ENCODE data around the gene ATRIP. TPM values are rescaled to one million over a fixed set of nuclear protein-coding genes. Genes with fewer than 3 reads are reported as not detected.

ATRIP gene
- 10 to 100 TPM in 2 of 3 donors, 1 to 10 TPM in 1; 8.5 to 11.0 (median 10.6) TPM for total RNA-seq
- total RNA-seq (2013) = 12.0 TPM

- Histone ChIP-seq H3K27me3 (ENCODE audit: control insufficient read depth, insufficient read depth, low read length) (no peaks in the 10 kb centered on the region), H3K4me1 (ENCODE audit: control insufficient read depth, insufficient read depth, low read length) (peaks cover 23% of the 10 kb centered on the region), H3K4me3 (ENCODE audit: low read length) (peak within 1 kb of the TSS; percentile 56), H3K36me3 (ENCODE audit: control insufficient read depth, insufficient read depth, low read length) (peaks cover 19% of the 10 kb centered on the region), H3K9me3 (ENCODE audit: control insufficient read depth, insufficient read depth, low read length) (no peaks in the 10 kb centered on the region), H3K27ac (ENCODE audit: low read length) (peak within 1 kb of the TSS; percentile 68)
- Mint-ChIP-seq H3K4me1 (peaks cover 31 to 34% of the 10 kb centered on the region in 2 donors), H3K36me3 (peaks cover 4% of the 10 kb centered on the region), H3K27ac (peak within 1 kb of the TSS; percentile 94 to 95), H3K27me3 (ENCODE audit: low read depth in 2 of 2) (no peaks in the 10 kb centered on the region), H3K4me3 (peak within 1 kb of the TSS; percentile 93), H3K9me3 (no peaks in the 10 kb centered on the region)
- DNase-seq (peak; percentile 90 to 91), ATAC-seq (peak; percentile 97 to 99 (median 99))
- under 1% methylated on average over 91 of the region's 91 CpGs for WGBS (ENCODE audit: insufficient coverage)
- intact Hi-C loops (cut with micrococcal nuclease) = loop anchor here (2.0 kb wide), 1 partner anchor 26 kb away; no protein-coding TSS in a partner anchor
- TF ChIP-seq CTCF (IDR thresholded peaks at IDR 0.05) = peak; percentile 17
Observed at GRCh38 chr3:48446425-48447193, at the start of gene ATRIP. Gene ATRIP, plus strand, starts transcription at chr3:48446737. Its CDS starts 109 bp downstream, at chr3:48446846.

GRCh38 chr3:48397767-48398681 is 48.5 kb upstream of the ATRIP start:
- Mint-ChIP-seq H3K9me3 (no peaks in the 10 kb centered on the region), H3K36me3 (no peaks in the 10 kb centered on the region), H3K27ac (no peak overlapping the region), H3K4me1 (no peaks in the 10 kb centered on the region), H3K4me3 (no peak overlapping the region), H3K27me3 (ENCODE audit: low read depth in 2 of 2) (peaks cover 8 to 16% of the 10 kb centered on the region in 2 donors)
- DNase-seq (peak in 1 of 2 donors; percentile 10), ATAC-seq (no peak)
- H3K36me3 ChIP-seq (ENCODE audit: control insufficient read depth, insufficient read depth, low read length) = no peaks in the 10 kb centered on the region
- TF ChIP-seq CTCF (IDR thresholded peaks at IDR 0.05) = no peak
- intact Hi-C loops (cut with micrococcal nuclease) = no loop called here
- WGBS (ENCODE audit: insufficient coverage) = 84% methylated on average over 9 of the region's 9 CpGs
- H3K27ac ChIP-seq (ENCODE audit: low read length) = no peak overlapping the region
- H3K27me3 ChIP-seq (ENCODE audit: control insufficient read depth, insufficient read depth, low read length) = no peaks in the 10 kb centered on the region
- no peaks in the 10 kb centered on the region for H3K9me3 ChIP-seq (ENCODE audit: control insufficient read depth, insufficient read depth, low read length)
- no peaks in the 10 kb centered on the region for H3K4me1 ChIP-seq (ENCODE audit: control insufficient read depth, insufficient read depth, low read length)
- H3K4me3 ChIP-seq (ENCODE audit: low read length) = no peak overlapping the region

GRCh38 chr3:48398701-48399386 is 47.7 kb upstream of the ATRIP start:
- Mint-ChIP-seq H3K27me3 (ENCODE audit: low read depth in 2 of 2) (peaks cover 8 to 16% of the 10 kb centered on the region in 2 donors), H3K4me3 (no peak overlapping the region), H3K36me3 (no peaks in the 10 kb centered on the region), H3K27ac (no peak overlapping the region), H3K9me3 (no peaks in the 10 kb centered on the region), H3K4me1 (no peaks in the 10 kb centered on the region)
- Histone ChIP-seq H3K4me1 (ENCODE audit: control insufficient read depth, insufficient read depth, low read length) (no peaks in the 10 kb centered on the region), H3K36me3 (ENCODE audit: control insufficient read depth, insufficient read depth, low read length) (no peaks in the 10 kb centered on the region), H3K9me3 (ENCODE audit: control insufficient read depth, insufficient read depth, low read length) (no peaks in the 10 kb centered on the region), H3K27me3 (ENCODE audit: control insufficient read depth, insufficient read depth, low read length) (no peaks in the 10 kb centered on the region), H3K27ac (ENCODE audit: low read length) (no peak overlapping the region), H3K4me3 (ENCODE audit: low read length) (no peak overlapping the region)
- WGBS (ENCODE audit: insufficient coverage) = 82% methylated on average over 9 of the region's 11 CpGs
- ATAC-seq = no peak
- intact Hi-C loops (cut with micrococcal nuclease) = no loop called here
- TF ChIP-seq CTCF (IDR thresholded peaks at IDR 0.05) = no peak
- DNase-seq = peak in 1 of 2 donors; percentile 11
